K562 (cell line): ENCODE data around the gene RHOF. TPM values are rescaled to one million over a fixed set of nuclear protein-coding genes. Genes with fewer than 3 reads are reported as not detected.
A peak's percentile ranks its signal among the peaks of the same experiment; 100 is the strongest.

Source experiments
- ARID2 ChIP-seq: fragments of 450-650 bp; IDR thresholded peaks from 2 replicates; pipeline ENCODE4 v1.6.1; 2017; ENCODE audit warnings: antibody characterized with exemption, mild to moderate bottlenecking
- KAT8 ChIP-seq: fragments of 450-650 bp; IDR thresholded peaks from 2 replicates; pipeline ENCODE4 v1.6.1; 2016; ENCODE audit warnings: low read depth, mild to moderate bottlenecking
- POLR2G ChIP-seq: fragments of 200-400 bp; formaldehyde crosslinking; IDR thresholded peaks from 2 replicates; pipeline ENCODE4 v1.6.1; 2017; ENCODE audit warnings: low read depth, mild to moderate bottlenecking, antibody characterized with exemption, low read length, moderate library complexity
- SP1 ChIP-seq: sonication (generic); formaldehyde crosslinking; IDR thresholded peaks from 2 replicates; pipeline ENCODE4 v1.8.1; 2022; ENCODE audit warnings: mild to moderate bottlenecking, missing genetic modification reagents
- SREBF1 ChIP-seq: fragments of 150-350 bp; IDR thresholded peaks from 2 replicates; pipeline ENCODE4 v1.6.1; 2014; ENCODE audit warnings: antibody characterized with exemption, low read depth, low read length, borderline replicate concordance
- polyA plus RNA-seq, 8 experiments: library from polyadenylated mRNA; depleted of rRNA in 4 of 8; stranded (reverse) in 5 of 8; unstranded in 3 of 8; fragments of >200 nt; fragmentation: Nextera tagmentation in 2 of 8; fragmentation: Illumina TruSeq in 1 of 8; extraction: Ambion mirVana in 2 of 8; extraction: Trizol in 1 of 8; gene quantifications; 2 replicates each; pipeline versions ENCODE4 v1.2.1 to v1.2.3, GENCODE V29; 2011 to 2014; ENCODE audit warnings: inconsistent platforms in 1 of 8, missing spikeins in 1 of 8
- total RNA-seq, 7 experiments: library from RNA; depleted of rRNA in 6 of 7; stranded (reverse); fragments of >200 nt in 6 of 7; fragmentation: Illumina TruSeq in 2 of 7; extraction: Trizol in 2 of 7; gene quantifications; 2 replicates each; pipeline versions ENCODE4 v1.2.1 to v1.2.3, GENCODE V29; 2011 to 2021; ENCODE audit warnings: low replicate concordance in 1 of 7
- TF ChIP-seq, protein P1 (sequence below), 3 experiments: fragments of 200-800 bp in 1 of 3; sonication (Bioruptor generic) in 1 of 3; sonication (generic) in 1 of 3; formaldehyde crosslinking in 1 of 3; IDR thresholded peaks; 2 replicates each; pipeline versions ENCODE4 v1.6.1 to v1.8.0; 2016 to 2022; ENCODE audit warnings: mild to moderate bottlenecking in 2 of 3, missing compliant biosample characterization in 2 of 3, missing genetic modification characterization in 2 of 3, missing genetic modification reagents in 1 of 3
- TF ChIP-seq, protein P2 (sequence below): fragments of 450-650 bp; IDR thresholded peaks from 2 replicates; pipeline ENCODE4 v1.6.1; 2017; ENCODE audit warnings: mild to moderate bottlenecking, moderate library complexity
- TF ChIP-seq, protein P3 (sequence below), 3 experiments: IDR thresholded peaks in 2 of 3; conservative IDR thresholded peaks in 1 of 3; 2 replicates each; pipeline ENCODE4 v1.5.1; 2011 to 2012; ENCODE audit warnings: low read length in 3 of 3, mild to moderate bottlenecking in 3 of 3, control low read depth in 2 of 3, improper control_type of control experiment in 1 of 3, inconsistent platforms in 1 of 3, low read depth in 1 of 3, mixed read lengths in 1 of 3, moderate library complexity in 1 of 3; ENCODE audit not compliant: insufficient read depth in 2 of 3
- TF ChIP-seq, protein P4 (sequence below): fragments of 200-400 bp; formaldehyde crosslinking; IDR thresholded peaks from 2 replicates; pipeline ENCODE4 v1.6.1; 2017; ENCODE audit warnings: mild to moderate bottlenecking, low read depth, low read length, moderate library complexity

The RHOF gene
- total and polyA plus RNA-seq, 9 of the 15 experiments (the other 6 are each of a cell fraction or from before 2014, with no cell fraction given): 0.13 to 10.1 (median 4.0) TPM

DNA sequence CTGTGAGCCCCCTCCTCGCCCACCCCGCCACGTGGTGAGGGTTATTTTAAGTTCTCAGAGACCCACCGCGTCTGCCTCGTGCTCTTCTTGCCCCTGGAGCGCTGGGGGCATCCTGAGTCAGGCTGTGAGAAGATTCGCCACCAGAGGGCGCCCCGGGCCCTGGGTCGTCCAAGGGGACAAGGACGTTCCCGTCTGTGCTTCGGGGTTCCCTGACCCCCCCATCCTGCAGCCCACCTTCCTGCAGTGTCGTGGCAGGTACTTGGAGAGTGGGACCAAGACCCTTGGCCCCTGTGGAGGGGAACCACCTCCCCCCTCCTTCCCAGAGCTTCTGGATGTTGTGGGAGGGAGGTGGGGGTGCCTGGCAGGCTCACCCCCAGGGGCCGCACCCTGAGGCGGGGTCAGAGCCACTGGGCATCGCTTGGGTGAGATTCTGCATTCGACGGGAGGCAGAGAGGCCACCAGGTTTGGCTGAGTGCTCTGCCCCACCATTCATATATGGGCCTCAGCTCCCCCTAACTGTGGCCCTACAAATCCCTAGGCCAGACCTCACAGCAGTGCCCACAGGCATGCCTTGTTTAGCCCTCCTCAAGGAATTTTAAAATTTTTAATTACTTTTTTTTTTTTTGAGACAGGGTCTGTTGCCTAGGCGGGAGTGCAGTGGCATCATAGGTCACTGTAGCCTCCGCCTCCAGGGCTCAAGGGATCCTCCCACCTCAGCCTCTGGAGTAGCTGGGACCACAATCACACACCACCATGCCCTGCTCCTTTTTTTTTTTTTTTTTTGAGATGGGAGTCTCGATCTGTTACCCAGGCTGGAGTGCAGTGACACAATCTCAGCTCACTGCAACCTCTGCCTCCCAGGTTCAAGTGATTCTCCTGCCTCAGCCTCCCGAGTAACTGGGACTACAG is 17.0 kb downstream of the RHOF start (continued):
- TF ChIP-seq, protein P1, sequence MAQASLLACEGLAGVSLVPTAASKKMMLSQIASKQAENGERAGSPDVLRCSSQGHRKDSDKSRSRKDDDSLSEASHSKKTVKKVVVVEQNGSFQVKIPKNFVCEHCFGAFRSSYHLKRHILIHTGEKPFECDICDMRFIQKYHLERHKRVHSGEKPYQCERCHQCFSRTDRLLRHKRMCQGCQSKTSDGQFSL (CRISPR knock-in tag; IDR thresholded peaks at IDR 0.05): peak; percentile 95
- TF ChIP-seq, protein P1 (tag; IDR thresholded peaks at IDR 0.05): peak in 1 of 2 experiments; percentile 72; a peak in 2 of 4 replicates
- TF ChIP-seq, protein P2, sequence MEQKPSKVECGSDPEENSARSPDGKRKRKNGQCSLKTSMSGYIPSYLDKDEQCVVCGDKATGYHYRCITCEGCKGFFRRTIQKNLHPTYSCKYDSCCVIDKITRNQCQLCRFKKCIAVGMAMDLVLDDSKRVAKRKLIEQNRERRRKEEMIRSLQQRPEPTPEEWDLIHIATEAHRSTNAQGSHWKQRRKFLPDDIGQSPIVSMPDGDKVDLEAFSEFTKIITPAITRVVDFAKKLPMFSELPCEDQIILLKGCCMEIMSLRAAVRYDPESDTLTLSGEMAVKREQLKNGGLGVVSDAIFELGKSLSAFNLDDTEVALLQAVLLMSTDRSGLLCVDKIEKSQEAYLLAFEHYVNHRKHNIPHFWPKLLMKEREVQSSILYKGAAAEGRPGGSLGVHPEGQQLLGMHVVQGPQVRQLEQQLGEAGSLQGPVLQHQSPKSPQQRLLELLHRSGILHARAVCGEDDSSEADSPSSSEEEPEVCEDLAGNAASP: no peak
- TF ChIP-seq, protein P3, sequence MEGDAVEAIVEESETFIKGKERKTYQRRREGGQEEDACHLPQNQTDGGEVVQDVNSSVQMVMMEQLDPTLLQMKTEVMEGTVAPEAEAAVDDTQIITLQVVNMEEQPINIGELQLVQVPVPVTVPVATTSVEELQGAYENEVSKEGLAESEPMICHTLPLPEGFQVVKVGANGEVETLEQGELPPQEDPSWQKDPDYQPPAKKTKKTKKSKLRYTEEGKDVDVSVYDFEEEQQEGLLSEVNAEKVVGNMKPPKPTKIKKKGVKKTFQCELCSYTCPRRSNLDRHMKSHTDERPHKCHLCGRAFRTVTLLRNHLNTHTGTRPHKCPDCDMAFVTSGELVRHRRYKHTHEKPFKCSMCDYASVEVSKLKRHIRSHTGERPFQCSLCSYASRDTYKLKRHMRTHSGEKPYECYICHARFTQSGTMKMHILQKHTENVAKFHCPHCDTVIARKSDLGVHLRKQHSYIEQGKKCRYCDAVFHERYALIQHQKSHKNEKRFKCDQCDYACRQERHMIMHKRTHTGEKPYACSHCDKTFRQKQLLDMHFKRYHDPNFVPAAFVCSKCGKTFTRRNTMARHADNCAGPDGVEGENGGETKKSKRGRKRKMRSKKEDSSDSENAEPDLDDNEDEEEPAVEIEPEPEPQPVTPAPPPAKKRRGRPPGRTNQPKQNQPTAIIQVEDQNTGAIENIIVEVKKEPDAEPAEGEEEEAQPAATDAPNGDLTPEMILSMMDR (IDR thresholded peaks at IDR 0.05 in 2 of 3, conservative IDR thresholded peaks at IDR 0.05 in 1 of 3; ENCODE audit: insufficient read depth in 2 of 3, low read depth in 1 of 3, low read length in 3 of 3): peak; percentile 83 to 91 (median 91)
- TF ChIP-seq, protein P4, sequence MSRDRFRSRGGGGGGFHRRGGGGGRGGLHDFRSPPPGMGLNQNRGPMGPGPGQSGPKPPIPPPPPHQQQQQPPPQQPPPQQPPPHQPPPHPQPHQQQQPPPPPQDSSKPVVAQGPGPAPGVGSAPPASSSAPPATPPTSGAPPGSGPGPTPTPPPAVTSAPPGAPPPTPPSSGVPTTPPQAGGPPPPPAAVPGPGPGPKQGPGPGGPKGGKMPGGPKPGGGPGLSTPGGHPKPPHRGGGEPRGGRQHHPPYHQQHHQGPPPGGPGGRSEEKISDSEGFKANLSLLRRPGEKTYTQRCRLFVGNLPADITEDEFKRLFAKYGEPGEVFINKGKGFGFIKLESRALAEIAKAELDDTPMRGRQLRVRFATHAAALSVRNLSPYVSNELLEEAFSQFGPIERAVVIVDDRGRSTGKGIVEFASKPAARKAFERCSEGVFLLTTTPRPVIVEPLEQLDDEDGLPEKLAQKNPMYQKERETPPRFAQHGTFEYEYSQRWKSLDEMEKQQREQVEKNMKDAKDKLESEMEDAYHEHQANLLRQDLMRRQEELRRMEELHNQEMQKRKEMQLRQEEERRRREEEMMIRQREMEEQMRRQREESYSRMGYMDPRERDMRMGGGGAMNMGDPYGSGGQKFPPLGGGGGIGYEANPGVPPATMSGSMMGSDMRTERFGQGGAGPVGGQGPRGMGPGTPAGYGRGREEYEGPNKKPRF: no peak
- TF ChIP-seq ARID2: 0 out of 2 replicates have a peak, but pooled peaks have one; percentile 19
- TF ChIP-seq KAT8: no peak
- no peak for TF ChIP-seq SREBF1
- TF ChIP-seq POLR2G: peak; percentile 41; the same call in 1 of the 2 replicates
- peak; percentile 56; the same call in 1 of the 2 replicates for TF ChIP-seq SP1 (CRISPR knock-in tag)
